Femur (tissue), 1 donor: ENCODE results near the gene SLC2A4RG.

Experiments
- DNase-seq: peaks from one replicate; pipeline ENCODE4 v3.0.0-alpha.2; 2017

Gene SLC2A4RG

GRCh38 chr20:63782051-63782471 is 42.5 kb downstream of the SLC2A4RG start:
- no peak for DNase-seq

- no peak for DNase-seq
Observed at GRCh38 chr20:63782521-63782971, 43.0 kb downstream of the SLC2A4RG start.

- no peak for DNase-seq
Observed at GRCh38 chr20:63783970-63784369, 44.4 kb downstream of the SLC2A4RG start.

- no peak for DNase-seq
Observed at GRCh38 chr20:63785691-63786131, 46.1 kb downstream of the SLC2A4RG start.

DNA sequence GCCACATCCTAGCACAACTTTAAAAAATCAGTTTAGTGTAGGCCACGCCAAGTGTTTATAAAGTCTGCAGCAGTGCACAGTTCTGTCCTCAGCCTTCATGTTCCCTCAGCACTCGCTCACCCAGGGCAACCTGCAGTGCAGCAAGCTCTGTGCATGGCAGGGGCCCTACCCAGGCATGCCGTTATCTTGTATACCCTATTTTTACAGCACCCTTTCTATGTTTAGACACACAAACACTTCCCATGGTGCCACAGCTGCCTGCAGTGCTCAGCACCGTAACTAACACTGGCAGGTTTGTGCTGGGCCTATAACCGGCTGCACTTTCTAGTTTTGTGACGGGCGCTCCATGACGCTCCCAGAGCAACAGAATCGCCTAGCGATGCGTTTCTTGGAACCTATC is 47.7 kb downstream of the SLC2A4RG start:
- DNase-seq = no peak

GRCh38 chr20:63787749-63788148 is 48.2 kb downstream of the SLC2A4RG start:
- DNase-seq = no peak

GRCh38 chr20:63789836-63790571 is 50.4 kb downstream of the SLC2A4RG start:
- DNase-seq = no peak

- DNase-seq = no peak
Observed at GRCh38 chr20:63790572-63791168, 51.1 kb downstream of the SLC2A4RG start.

GRCh38 chr20:63791497-63792156 is 52.1 kb downstream of the SLC2A4RG start:
- no peak for DNase-seq

DNA sequence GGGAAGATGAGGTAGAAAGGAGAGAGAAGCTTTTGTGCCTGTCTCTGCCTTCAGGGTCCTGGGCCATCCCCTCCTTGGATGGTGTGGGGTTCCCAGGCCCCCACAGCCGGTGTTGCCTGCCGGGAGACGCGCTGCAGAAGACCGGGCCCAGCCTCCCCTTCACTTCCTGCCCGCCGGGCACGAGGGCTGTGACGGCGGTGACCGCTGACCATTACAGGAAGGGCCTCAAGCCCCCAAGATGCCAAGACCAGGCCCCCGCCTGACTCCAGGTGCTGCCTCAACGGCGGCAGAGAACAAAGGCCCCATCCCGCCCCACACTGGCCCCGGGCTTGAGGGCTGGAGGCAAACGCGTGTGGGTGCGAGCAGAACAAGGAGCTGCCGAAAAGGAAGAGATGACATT is 53.3 kb downstream of the SLC2A4RG start:
- no peak for DNase-seq
